ENCODE data around the gene FBXL2.
"Not testable (repeated sequence)": the region's sequence is repeated elsewhere in the genome, so short reads cannot be mapped to it uniquely, and the experiment has no call there.

FBXL2 gene

DNA sequence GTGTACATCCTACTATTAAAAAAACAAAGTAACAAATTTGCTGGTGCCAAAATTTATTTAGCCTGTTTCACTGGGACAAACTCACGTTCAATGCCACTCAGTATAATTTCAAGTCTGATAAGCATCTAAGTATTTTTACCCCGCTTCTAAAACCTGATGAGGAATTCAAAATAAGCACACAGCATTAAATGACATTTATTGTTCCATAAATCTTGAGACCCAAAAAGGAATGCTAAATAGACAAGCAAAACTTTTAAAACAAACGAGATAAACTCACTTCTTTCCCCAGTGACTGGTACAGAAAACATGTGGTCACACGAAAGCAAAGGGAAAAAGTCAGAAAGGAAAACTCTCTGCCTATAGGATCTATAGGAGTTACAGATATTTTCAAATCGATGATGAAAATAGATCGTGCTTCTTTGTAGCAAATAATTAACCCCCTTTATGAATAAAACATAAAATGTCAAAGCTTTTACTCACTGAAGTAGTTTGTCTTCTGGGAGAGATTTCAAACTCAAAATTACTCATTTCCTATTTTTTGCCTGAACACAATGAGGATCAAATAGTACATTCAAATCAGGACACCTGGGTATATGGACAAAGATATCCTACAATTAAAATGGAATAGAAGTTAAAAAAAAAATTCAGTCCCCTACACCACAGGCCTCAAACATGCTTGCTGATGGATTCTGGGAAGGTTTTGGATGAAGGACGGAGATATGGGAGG, 111.3 kb downstream of the FBXL2 start:
- FAIRE-seq: no peak

DNA sequence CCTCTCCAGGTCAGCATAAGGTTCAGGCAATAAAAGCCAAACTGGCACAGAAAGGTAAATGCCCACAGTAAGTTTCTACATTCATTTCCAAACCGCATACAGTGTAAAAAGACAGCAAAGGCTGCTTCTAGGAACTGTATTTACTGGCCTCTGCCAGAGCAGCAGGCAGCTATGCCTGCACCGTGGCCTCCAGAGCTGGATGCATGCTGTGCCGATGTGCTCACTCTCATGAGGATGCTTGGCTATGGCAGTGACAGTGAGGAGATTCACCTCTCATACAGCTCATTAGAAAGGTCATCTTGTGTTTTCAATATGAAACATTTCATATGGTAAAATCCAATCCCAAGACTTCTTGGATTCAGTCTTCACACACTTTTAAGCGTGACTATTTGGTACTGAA, 112.7 kb downstream of the FBXL2 start:
- FAIRE-seq: no peak

DNA sequence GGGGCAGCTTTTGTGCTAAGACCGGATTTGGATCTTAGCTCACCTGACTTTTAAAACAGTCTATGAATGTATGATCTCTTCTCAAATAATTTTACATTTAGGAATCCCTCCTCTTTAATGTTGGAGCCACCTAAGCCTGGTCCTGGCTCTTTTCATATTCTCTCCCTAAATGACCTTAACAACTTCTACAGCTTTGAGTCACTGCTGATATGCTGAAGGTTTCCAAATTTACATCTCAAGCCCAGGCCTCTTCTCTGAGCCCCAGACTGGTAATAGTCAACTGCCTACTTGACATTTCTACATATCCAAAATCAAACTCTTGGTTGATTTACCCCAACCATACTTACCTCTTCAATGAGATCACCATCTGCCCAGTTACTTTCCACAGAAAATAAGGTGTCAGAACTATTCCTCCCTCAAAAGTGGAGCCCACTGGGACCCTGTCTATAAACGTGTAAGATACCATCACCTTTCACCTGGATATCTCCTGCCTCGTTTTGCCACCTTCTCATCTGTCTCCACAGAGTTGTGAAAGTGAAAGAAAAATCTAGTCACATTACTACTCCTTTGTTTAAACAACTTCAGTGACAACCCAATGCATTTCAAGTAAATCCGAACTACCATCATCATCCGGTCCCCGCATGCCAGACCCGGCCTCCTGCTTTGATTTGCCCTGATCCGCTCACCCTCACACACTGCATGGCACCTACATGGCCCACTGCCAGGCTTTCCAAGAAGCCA, 114.2 kb downstream of the FBXL2 start:
- FAIRE-seq: no peak

DNA sequence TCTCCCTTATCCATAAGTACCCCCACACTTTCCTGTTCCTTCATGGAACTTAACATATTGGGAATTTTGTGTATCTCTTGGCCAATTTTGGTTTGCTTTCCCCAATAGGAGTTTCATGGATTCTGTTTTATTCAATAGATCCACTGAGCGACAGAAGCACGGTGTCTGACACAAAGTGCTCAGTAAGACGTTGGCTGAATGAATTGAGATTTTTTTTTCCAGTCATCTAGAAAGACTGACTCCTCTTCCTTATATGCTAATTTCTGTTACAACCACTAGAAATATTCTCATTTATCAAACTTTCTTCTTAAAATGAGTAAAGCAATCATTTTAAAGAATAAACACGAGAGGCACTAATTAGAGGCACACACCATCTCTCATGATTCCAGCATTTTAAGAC, 114.9 kb downstream of the FBXL2 start:
- no peak for FAIRE-seq

DNA sequence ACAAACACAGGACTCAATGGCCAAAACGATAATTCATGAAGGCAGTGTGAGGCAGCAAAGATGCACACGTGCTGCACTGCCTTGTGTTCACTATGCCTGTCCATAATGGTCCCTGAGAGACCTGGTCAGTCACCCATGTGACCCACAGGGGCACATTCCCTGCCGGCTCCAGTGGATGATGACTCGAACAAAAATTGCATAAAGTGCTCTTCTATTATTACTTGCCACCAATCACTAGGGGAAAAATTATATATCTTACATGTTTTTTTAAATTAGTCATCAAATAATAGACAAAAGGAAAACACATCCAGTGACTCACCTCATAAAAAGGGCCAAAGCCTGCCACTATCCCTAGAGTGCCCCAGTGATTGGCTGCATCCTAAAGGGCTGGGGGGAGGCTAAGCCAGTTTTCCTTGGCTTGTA, 115.5 kb downstream of the FBXL2 start:
- FAIRE-seq: no peak

DNA sequence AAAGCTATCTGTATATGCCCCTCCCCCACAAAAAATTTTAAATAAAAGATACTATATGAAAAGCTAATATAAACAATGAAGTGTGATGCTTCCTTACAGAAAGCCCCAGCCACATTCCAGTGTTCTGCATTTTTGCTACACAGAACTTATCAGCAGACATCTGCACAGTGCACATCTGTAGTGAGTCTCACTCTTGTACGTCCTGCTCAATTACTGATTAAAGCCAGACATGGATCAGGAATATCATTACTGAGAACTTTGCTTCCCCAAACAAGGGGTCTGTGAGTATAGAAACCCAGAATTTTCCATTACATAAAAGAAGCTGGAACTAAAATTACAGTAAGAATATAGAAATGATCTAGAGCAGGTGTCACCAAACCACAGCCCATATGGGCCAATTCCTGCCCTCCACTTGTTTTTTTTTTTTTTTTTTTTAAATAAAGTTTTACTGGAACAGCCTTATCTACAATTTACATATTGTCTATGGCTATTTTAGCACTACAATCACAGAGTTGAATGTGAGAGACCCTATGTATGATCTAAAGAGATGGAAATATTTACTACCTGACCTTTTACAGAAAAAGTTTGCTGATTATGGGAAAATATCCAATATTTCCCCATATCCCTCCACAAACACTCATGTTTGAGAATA, 117.3 kb downstream of the FBXL2 start:
- no peak for FAIRE-seq

DNA sequence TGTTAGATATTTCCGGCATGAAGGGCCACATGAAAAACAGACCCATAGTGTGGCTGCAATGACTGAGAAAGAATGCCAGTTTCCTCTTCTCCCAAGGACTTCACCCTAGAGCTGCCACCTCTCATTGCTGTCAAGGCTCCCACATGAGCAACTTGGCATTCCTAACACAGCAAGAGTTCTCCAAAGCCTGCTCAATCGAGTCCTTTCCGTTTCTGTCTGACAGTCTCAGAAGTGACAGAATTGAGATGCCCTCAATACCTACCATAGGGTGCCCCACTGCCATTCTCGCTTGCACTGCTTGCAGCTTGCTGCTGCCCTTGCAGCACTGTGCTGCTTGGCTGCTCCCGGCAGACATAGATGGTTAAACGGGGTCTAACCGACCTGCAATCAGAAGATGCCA, 118.7 kb downstream of the FBXL2 start:
- FAIRE-seq: no peak

DNA sequence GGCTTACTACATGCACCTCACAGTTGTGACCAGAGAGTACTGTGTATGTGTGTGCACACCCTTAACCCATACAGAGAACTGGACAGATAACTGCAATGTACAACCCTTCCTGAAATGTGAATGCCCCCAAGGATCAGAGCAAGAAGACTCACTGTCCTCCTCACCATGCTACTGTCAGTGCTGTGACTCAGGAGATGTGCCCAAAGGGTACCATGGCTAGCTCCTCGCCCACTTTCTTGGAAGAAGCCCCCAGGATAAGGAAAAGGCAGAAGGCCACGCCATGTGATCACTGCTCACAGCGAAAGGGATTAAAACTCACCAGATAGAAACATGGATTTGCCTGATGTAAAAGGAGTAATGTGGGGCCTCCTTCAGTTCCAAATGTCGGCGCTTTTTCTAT, 121.2 kb downstream of the FBXL2 start:
- no peak for FAIRE-seq

DNA sequence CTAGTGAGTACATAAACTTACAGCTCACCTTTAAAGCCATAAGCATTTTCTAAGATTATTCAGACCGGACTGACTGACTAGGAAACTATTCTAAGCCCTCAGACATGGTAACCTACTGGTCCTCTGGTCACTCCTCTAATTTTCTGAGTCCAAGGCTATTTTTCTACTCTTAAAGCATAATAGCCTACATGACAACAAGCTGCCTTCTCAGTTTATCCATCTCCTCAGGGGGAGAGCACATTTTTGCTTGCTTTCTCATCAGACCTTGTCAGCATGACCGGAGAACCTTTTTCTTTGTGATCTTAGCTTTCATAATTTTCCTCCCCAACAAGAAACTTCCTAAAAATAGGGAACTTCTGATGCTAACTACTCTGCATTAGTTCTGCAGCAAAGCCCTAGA, 124.5 kb downstream of the FBXL2 start:
- no peak for FAIRE-seq

DNA sequence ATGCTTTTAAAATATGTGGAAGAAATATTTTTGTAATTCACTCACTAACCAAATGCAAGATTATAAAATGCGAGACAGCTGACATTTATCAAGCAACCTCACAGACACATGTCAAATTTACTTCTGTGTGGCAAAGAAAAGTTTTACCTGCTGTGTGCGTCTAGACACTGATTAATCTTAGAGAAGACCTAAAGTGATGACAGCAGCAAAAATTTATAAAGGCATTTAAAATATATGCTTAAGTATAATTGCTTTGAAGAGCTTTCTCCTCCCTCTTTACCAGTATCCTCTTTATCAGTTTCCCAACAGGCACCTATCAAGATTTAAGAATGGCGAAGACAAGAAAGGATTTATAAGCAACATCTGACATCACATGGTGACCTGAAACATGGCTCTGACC, 125.7 kb downstream of the FBXL2 start:
- no peak for FAIRE-seq

DNA sequence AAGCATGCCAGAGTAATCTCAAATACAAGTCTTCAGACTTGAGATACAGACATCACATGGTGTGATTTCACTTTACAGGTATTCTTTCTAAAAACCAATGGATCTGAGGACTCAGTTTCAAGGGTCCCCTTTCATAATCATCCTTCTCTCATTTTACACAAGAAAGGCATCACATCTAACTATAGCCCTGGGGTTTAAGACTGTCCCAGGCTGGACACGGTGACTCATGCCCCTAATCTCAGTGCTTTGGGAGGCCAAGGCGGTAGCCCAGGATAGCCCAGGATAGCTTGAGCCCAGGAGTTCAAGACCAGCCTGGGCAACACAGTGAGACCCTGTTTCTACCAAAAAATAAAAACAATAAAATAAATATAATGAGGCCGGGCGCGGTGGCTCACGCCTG, 126.5 kb downstream of the FBXL2 start:
- no peak for FAIRE-seq

DNA sequence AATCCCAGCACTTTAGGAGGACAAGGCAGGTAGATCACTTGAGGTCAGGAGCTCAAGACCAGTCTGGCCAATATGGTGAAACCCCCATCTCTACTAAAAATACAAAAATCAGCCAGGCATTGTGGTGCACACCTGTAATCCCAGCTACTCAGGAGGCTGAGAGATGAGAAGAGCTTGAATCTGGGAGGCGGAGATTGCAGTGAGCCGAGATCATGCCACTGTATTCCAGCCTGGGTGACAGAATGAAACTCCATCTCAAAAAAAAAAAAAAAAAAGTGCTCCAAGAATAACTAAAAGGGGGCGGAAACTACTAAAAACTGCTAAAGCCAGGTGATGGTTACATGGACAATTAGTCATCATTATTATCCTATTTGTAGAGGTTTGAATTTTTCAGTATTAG, 133.6 kb downstream of the FBXL2 start:
- not testable (repeated sequence) for FAIRE-seq

DNA sequence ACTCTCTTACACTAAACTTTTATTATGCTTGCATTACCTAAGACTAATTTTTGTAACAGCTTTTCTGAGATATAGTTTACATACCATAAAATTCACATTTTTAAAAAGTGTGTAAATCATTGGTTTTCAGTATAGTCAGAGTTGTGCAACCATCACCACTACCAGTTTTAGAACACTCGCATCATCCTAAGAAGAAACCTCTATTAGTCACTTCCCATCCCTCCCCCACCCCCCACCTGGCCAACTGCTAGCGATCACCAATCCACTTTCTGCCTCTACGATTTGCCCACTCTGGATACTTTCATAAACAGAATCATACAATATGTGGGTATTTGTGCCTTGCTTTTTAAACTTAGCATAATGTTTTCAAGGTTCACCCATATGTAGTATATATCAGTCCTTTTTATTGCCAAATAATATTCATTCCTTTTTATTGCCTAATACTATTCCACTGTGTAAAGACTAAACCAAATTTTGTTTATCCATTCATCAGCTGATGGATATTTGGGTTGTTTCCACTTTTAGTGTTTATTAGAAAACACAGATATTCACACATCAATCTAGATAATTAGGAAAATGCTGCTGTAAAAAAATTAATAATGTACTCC, 139.9 kb downstream of the FBXL2 start:
- no peak for FAIRE-seq

DNA sequence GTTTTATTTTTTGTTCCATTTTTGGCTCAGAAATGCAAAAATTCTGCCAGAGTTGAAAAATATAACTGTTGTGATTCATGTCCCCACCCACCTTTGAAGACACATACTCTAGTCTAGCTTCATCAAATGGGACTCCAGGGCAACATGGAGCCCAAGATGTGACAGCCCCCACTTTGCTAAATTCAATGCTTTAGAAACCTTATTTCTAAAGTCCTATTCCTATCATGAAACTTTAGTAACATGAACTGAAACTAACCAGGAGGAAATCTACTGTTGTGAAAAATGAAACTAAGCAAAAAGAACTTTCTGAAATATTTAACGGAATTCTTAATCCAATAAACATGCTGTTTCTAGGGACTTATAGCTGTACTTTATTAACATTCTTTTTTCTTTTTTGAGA, 142.7 kb downstream of the FBXL2 start:
- FAIRE-seq: no peak

DNA sequence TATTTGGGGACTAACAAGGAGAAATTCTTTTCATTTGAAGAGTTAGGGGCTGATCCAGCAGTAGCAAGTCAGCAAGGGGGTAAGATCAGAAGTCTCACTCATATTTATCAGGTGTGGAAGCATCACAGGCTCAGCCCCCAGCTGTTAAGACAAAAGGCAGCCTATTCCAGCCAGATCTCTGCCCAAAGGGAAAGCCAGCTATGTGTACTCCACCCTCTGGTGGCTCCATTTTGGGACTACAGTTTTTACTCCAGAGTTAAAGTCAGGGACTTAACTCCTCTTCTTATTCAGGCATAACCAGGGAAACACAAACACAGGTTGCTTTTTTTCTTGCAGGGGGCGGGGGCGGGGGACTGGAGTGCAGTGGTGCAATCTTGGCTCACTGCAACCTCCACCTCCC, 143.7 kb downstream of the FBXL2 start:
- no peak for FAIRE-seq

DNA sequence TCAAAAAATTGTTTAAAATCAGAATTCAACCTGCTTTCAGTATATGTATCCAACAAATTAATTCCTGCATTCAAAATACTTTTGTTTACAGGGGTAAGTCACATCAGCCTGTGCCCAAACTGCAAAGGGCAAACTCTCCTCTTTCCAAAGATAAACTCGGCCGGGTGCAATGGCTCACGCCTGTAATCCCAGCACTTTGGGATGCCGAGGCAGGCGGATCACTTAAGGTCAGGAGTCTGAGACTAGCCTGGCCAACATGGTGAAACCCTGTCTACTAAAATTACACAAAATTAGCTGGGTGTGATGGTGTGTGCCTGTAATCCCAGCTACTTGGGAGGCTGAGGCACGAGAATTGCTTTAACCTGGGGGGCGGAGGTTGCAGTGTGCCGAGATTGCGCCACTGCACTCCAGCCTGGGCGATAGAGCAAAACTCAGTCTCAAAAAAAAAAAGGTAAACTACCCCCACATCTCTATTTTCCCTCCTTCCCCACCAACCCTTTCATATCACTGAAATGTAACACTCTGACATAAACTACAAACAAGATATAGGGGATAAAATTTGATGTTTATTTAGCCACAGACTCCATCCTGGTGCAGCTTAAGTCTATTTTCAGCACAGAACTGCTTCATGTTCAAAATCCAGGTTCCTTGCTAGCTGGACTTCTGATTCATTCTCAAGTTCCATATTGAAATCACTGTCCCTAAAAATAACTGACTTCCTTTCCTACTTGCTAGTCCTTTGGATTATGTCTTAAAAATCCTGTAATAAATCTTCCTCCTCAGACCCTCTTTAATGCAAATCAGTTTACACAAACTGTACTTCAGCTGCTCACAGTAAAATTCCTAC, 147.6 kb downstream of the FBXL2 start:
- FAIRE-seq: no peak

DNA sequence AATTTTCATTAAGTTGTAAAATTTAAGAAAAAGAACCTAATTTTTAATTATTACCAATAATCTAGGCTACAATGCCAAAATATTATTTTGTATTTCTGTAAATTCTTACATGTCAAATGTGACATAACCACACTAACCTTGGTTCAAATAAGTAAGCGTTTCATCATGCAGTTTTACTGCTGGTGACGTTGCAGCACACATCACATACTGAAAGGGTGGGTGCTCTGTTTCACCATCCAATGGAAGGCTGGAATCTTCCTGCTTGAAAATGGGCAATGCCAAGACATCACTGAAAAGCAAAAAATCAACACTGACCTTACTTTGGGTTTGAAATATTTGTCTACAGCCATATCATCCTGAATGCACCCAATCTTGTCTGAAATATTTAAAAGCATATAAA, 148.2 kb downstream of the FBXL2 start:
- FAIRE-seq: no peak

DNA sequence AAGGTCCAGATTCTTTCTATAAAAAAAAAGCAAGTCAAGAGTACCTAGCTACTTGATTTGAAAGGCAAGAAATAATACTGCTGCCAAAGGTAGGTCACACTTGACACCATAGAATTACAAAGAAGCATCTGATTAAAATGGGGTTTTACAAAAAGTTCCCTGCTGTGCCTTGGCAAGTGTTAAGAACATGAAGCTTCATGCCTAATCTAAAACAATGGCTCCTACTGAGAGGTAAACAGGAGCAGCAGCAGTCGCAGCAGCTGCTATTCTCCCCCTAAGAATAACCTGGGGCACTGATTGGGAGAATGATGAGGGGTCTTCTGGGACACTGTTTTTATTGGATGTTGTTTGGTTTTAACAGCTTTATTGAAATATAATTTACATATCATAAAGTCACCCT, 148.8 kb downstream of the FBXL2 start:
- FAIRE-seq: no peak

DNA sequence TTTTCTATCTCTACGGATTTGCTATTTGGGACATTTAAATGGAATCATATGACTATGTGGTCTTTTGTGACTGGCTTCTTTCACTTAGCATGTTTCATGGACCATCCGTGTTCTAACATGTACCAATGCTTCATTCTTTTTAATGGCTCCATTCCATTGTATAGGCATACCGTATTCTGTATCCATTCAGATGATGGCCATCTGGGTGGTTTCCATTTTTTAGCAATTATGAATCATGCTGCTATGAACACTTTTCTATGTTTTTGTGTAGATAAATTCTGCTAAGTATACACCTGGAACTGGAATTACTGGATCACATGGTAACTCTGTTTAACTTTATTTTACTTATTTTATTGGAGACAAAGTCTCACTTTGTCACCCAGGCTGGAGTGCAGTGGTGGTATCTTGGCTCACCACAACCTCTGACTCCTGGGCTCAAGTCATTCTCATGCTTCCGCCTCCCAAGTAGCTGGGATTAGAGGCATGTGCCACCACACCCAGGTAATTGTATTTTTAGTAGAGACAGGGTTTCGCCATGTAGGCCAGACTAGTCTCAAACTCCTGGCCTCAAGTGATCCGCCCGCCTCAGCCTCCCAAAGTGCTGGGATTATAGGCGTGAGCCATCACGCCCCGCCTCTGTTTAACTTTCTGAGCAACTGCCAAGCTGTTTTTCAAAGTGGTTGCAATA, 149.5 kb downstream of the FBXL2 start:
- no peak for FAIRE-seq

DNA sequence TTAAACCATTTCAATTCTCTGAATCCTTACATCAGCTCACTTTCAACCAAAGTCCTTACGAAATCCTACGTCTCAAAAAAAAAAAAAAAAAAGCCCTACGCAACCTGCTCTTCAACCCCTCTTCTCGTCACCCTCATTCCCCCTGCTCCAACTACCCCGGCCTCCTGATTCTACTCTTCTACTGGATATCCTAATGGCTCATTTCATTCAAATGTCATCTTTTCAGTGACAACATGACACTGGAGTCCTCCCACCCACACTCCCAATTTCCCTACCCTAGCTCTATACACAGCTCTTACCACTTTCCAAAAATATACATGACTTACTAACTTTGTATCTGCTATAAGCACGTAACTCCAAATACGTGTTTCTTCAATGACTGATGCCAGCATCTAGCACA, 151.5 kb downstream of the FBXL2 start:
- no peak for FAIRE-seq

DNA sequence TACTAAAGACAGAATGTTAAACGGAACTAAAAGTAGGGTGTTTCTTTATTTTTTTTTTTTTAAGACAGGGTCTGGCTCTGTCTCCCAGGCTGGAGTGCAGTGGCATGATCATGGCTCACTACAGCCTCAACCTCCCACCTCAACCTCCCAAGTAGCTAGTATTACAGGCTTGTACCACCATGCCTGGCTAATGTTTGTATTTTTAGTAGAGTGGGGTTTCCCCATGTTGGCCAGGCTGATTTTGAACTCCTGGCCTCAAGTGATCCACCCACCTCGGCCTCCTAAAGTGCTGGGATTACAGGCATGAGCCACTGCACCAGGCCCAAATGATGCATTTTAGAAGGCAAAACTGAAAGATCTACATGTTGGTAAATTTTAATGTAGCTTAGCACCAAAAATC, 152.1 kb downstream of the FBXL2 start:
- FAIRE-seq: not testable (repeated sequence)

DNA sequence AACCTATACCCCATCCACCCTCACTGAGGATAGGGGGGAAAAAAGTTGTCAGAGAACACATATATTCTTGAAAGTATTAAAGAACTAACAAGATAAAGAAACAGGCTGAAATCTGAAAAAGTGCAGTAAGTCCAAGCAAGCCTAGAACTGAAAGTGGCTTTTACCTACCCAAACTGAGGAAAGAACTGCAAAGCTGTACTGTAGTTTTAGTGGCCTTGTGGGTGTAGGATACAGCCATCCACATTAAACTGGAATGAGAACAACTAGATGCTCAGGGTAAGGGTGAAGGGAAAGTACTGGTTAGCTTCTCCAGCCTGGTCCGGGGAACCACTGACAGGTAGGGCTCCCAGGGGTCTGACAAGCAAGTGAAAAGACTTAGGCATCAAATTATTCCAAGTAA, 152.8 kb downstream of the FBXL2 start:
- FAIRE-seq: no peak

Measured in A204.1 (cell line).